Measurements from ENCODE around the gene PAPPA.

Gene PAPPA

GRCh38 chr9:116360989-116361388, 207.4 kb downstream of the PAPPA start:
- intact Hi-C loops (cut with DNase I; ENCODE audit: low total_unique reads), result loop anchor here (5.0 to 10.0 kb wide), 2 partner anchors 216 to 766 kb away; no protein-coding TSS in a partner anchor
- peaks cover 0 to 13% (median 12%) of the 10 kb centered on the region in 3 donors for H3K36me3 ChIP-seq
- peaks cover 0 to 6% (median 0%) of the 10 kb centered on the region in 4 donors for H3K4me1 ChIP-seq
- no peak for TF ChIP-seq CTCF (IDR thresholded peaks at IDR 0.05)
- H3K27ac ChIP-seq, result no peak overlapping the region
- no peaks in the 10 kb centered on the region for H3K27me3 ChIP-seq
- no peak overlapping the region for H3K4me3 ChIP-seq
- H3K9me3 ChIP-seq, result no peaks in the 10 kb centered on the region
- no peak for DNase-seq

- Histone ChIP-seq H3K36me3 (peaks cover 0 to 13% (median 12%) of the 10 kb centered on the region in 3 donors), H3K4me3 (no peak overlapping the region), H3K4me1 (peaks cover 0 to 6% (median 0%) of the 10 kb centered on the region in 4 donors), H3K27me3 (no peaks in the 10 kb centered on the region), H3K27ac (no peak overlapping the region), H3K9me3 (no peaks in the 10 kb centered on the region)
- no peak for DNase-seq
- no peak for TF ChIP-seq CTCF (IDR thresholded peaks at IDR 0.05)
- intact Hi-C loops (cut with DNase I; ENCODE audit: low total_unique reads), result loop anchor here (5.0 to 10.0 kb wide), 2 partner anchors 216 to 767 kb away; no protein-coding TSS in a partner anchor
Measured at GRCh38 chr9:116361547-116361946, 208.0 kb downstream of the PAPPA start.

- Histone ChIP-seq H3K27me3 (no peaks in the 10 kb centered on the region), H3K4me1 (peaks cover 0 to 6% (median 0%) of the 10 kb centered on the region in 4 donors), H3K4me3 (no peak overlapping the region), H3K36me3 (peaks cover 0 to 13% (median 5%) of the 10 kb centered on the region in 3 donors), H3K27ac (no peak overlapping the region), H3K9me3 (no peaks in the 10 kb centered on the region)
- TF ChIP-seq CTCF (IDR thresholded peaks at IDR 0.05), result no peak
- no peak for DNase-seq
- intact Hi-C loops (cut with DNase I; ENCODE audit: low total_unique reads), result loop anchor here (5.0 to 10.0 kb wide), 2 partner anchors 215 to 768 kb away; no protein-coding TSS in a partner anchor
Measured at GRCh38 chr9:116362493-116362892, 208.9 kb downstream of the PAPPA start.

- H3K4me3 ChIP-seq, result no peak overlapping the region
- TF ChIP-seq CTCF (IDR thresholded peaks at IDR 0.05), result peak; percentile 28 to 47
- intact Hi-C loops (cut with DNase I; ENCODE audit: low total_unique reads), result loop anchor here (10.0 kb wide), 1 partner anchor 770 kb away; no protein-coding TSS in a partner anchor
- H3K27ac ChIP-seq, result peak overlapping the region; percentile 18 to 45
- DNase-seq, result peak; percentile 34 to 77
- H3K36me3 ChIP-seq, result peaks cover 0 to 22% (median 4%) of the 10 kb centered on the region in 3 donors
- H3K9me3 ChIP-seq, result no peaks in the 10 kb centered on the region
- H3K27me3 ChIP-seq, result no peaks in the 10 kb centered on the region
- H3K4me1 ChIP-seq, result peaks cover 0 to 6% (median 0%) of the 10 kb centered on the region in 4 donors
Measured at GRCh38 chr9:116365056-116365471, 211.5 kb downstream of the PAPPA start.

- no peaks in the 10 kb centered on the region for H3K9me3 ChIP-seq
- no peak for DNase-seq
- no peak overlapping the region for H3K27ac ChIP-seq
- H3K4me1 ChIP-seq, result peaks cover 0 to 6% (median 0%) of the 10 kb centered on the region in 4 donors
- no peaks in the 10 kb centered on the region for H3K27me3 ChIP-seq
- no peak for TF ChIP-seq CTCF (IDR thresholded peaks at IDR 0.05)
- H3K4me3 ChIP-seq, result no peak overlapping the region
- H3K36me3 ChIP-seq, result peaks cover 0 to 22% (median 4%) of the 10 kb centered on the region in 3 donors
- intact Hi-C loops (cut with DNase I; ENCODE audit: low total_unique reads), result loop anchor here (10.0 kb wide), 1 partner anchor 771 kb away; no protein-coding TSS in a partner anchor
Measured at GRCh38 chr9:116366241-116366640, 212.7 kb downstream of the PAPPA start.
